ENCODE measurements around the gene THAP7. TPM values are rescaled to one million over a fixed set of nuclear protein-coding genes. Genes with fewer than 3 reads are reported as not detected.

THAP7 gene
- total RNA-seq, 1 experiment from 2014 or later = 27.7 TPM

- no peak overlapping the region for H3K9ac ChIP-seq (ENCODE audit: low read length)
- no peaks in the 10 kb centered on the region for H3K9me2 ChIP-seq (ENCODE audit: insufficient read depth)
- no peak overlapping the region for H3K4me2 ChIP-seq (ENCODE audit: low read length)
- H3K4me1 ChIP-seq (ENCODE audit: control insufficient read depth in 1 of 2, insufficient read depth in 2 of 2, low read length in 2 of 2) = no peaks in the 10 kb centered on the region
- peaks cover under 1% of the 10 kb centered on the region; the same call in 1 of the 2 replicates for H3K79me2 ChIP-seq (ENCODE audit: insufficient read depth, low read length)
- H3K27me3 ChIP-seq (ENCODE audit: insufficient read depth, low read length) = no peaks in the 10 kb centered on the region
- no peak overlapping the region for H2AFZ ChIP-seq (ENCODE audit: low read depth, low read length, poor library complexity, severe bottlenecking)
- BruUV-seq (replicated peaks) = no TSS peak
- no peak overlapping the region for H3K27ac ChIP-seq (ENCODE audit: low read depth, low read length)
- CTCF ChIA-PET = no interaction called here
- H3K36me3 ChIP-seq (ENCODE audit: control insufficient read depth in 1 of 2, insufficient read depth in 2 of 2, low read length in 2 of 2) = peaks cover 5 to 9% of the 10 kb centered on the region in 2 experiments; a peak in 3 of 4 replicates
- no peaks in the 10 kb centered on the region for H3K9me3 ChIP-seq (ENCODE audit: control insufficient read depth in 1 of 2, insufficient read depth in 1 of 2, low read depth in 1 of 2, low read length in 2 of 2)
- no peak for DNase-seq (ENCODE audit: low read depth, low spot score)
- RAD21 ChIA-PET (ENCODE audit: low non-redundant PET in 1 of 2, low total read pairs in 2 of 2, uncharacterized antibody in 2 of 2, unreplicated experiment in 2 of 2) = no interaction called here
- intact Hi-C loops (cut with micrococcal nuclease) = no loop called here
- TF ChIP-seq SIN3A (IDR thresholded peaks at IDR 0.05; ENCODE audit: low read depth) (no peak), ELF1 (IDR thresholded peaks at IDR 0.05; ENCODE audit: borderline replicate concordance, low read depth) (no peak), FOSL1 (IDR thresholded peaks at IDR 0.05; ENCODE audit: low read depth) (no peak), SRF (IDR thresholded peaks at IDR 0.05; ENCODE audit: low read depth) (no peak), JUND (IDR thresholded peaks at IDR 0.05) (no peak), ZFX (IDR thresholded peaks at IDR 0.05) (no peak), TCF7L2 (IDR thresholded peaks at IDR 0.05; ENCODE audit: borderline replicate concordance, extremely low read depth, insufficient read depth, insufficient read length) (no peak), ZBTB33 (IDR thresholded peaks at IDR 0.05; ENCODE audit: extremely low read depth, insufficient replicate concordance, low read length) (no peak), EZH2 (IDR thresholded peaks at IDR 0.05) (no peak), ZNF274 (IDR thresholded peaks at IDR 0.05; ENCODE audit: low read depth, low read length) (no peak), EGR1 (IDR thresholded peaks at IDR 0.05; ENCODE audit: low read depth) (no peak), REST (IDR thresholded peaks at IDR 0.05; ENCODE audit: low read depth) (no peak), CEBPB (IDR thresholded peaks at IDR 0.05; ENCODE audit: low read depth) (no peak), RAD21 (IDR thresholded peaks at IDR 0.05; ENCODE audit: low read depth) (no peak), MAX (IDR thresholded peaks at IDR 0.05) (no peak)
- POLR2A ChIA-PET = no interaction called here
- ATAC-seq = no peak
- H3K4me3 ChIP-seq (replicated peaks in 1 of 2; ENCODE audit: low read depth in 1 of 2, low read length in 2 of 2) = no peak overlapping the region
- H4K20me1 ChIP-seq (ENCODE audit: insufficient read depth) = no peaks in the 10 kb centered on the region
These were observed 7.6 kb downstream of the THAP7 start for GRCh38 chr22:20994128-20994901.

All from HCT116 (cell line).